GM04503 (cell line): ENCODE measurements around the gene ABCB9.
A peak's percentile ranks its signal among the peaks of the same experiment; 100 is the strongest.

ENCODE experiments used
- DNase-seq: peaks from one replicate; pipeline ENCODE4 v3.0.0-alpha.2; 2012; ENCODE audit warnings: low read depth

The ABCB9 gene

GRCh38 chr12:122981587-122982476 lies 15.6 kb upstream of the ABCB9 start:
- DNase-seq = no peak

- DNase-seq = no peak
Measured at GRCh38 chr12:122981036-122981471, 14.8 kb upstream of the ABCB9 start.

GRCh38 chr12:122980183-122981035 lies 14.1 kb upstream of the ABCB9 start, which contains the start of gene ARL6IP4:
Gene ARL6IP4, plus strand, starts transcription at chr12:122980681. Its CDS starts 459 bp downstream, at chr12:122981140.
- peak; percentile 15 for DNase-seq

DNA sequence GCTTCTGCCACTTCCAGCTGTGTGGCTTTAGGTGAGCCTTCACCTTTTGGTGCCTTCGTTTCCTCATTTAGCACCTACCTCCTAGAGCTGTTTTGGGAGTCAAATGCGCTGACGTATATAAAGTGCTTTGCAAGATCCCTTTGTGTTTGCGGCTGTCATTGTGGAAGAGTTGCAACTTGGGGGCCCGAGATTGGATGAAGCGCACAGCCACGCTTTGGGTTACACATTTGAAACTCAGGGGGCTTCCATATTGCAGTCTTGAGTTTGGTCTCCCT lies 13.6 kb upstream of the ABCB9 start:
- DNase-seq = no peak

DNA sequence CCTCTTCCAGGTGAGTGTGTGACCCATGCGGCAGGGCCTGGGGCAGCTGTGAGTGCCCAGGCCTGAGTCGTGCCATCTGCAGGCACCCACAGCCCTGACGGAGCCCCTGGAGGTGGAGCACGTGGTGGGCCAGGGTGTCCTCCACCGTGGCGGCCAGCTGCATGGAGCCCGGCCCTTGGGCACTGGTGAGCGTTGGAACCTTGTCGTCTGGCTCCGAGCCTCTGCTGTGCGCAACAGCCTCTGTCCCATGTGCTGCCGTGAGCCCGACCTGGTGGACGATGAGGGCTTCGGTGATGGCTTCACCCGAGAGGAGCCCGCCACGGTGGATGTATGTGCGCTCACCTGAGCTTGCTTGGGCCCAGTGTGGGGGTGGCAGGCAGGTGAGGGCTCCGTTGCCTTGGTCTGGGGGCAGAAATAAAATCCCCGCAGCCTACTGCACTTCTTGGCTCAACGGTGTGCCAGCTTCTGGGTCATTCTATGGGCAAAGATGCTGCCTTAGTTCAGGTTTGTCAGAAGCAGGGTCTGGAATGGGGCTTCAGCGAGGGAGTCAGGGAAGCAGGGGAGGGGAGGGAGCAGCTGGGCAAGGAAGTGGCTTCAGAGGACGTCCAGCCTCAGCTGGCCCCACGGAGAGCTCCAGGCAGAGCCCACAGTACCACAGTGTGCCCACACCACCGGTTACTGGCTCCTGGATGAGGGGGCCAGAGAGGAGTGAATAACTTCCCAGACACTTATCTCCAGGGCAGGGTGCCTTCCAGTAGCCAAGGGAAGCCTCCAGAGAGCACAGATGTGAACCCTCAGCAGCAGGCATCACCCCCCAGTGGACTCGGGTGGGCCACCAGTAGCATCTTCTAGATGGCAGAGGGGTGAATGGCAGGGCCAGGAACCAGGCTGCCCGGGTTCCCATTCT lies 13.0 kb upstream of the ABCB9 start:
- DNase-seq = no peak

DNA sequence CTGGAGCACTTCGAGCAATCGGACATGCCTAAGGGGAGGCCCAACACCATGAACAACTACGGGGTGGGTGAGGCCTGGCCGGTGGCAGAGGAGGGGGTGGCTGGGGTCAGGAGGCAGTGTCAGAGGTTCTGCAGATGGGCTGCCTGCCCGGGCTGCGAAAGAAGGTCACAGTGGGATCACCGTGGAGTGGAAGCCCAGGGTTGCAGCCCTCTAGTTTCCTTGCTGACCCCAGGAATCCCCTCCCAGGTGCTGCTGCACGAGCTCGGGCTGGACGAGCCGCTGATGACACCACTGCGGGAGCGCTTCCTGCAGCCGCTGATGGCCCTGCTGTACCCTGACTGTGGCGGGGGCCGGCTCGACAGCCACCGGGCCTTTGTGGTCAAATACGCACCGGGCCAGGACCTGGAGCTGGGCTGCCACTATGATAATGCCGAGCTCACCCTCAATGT lies 12.3 kb upstream of the ABCB9 start:
- no peak for DNase-seq

GRCh38 chr12:122977655-122978392 lies 11.6 kb upstream of the ABCB9 start:
- no peak for DNase-seq

GRCh38 chr12:122977153-122977552 lies 10.9 kb upstream of the ABCB9 start:
- no peak for DNase-seq

- no peak for DNase-seq
Measured at GRCh38 chr12:122976648-122976975, 10.3 kb upstream of the ABCB9 start.

DNA sequence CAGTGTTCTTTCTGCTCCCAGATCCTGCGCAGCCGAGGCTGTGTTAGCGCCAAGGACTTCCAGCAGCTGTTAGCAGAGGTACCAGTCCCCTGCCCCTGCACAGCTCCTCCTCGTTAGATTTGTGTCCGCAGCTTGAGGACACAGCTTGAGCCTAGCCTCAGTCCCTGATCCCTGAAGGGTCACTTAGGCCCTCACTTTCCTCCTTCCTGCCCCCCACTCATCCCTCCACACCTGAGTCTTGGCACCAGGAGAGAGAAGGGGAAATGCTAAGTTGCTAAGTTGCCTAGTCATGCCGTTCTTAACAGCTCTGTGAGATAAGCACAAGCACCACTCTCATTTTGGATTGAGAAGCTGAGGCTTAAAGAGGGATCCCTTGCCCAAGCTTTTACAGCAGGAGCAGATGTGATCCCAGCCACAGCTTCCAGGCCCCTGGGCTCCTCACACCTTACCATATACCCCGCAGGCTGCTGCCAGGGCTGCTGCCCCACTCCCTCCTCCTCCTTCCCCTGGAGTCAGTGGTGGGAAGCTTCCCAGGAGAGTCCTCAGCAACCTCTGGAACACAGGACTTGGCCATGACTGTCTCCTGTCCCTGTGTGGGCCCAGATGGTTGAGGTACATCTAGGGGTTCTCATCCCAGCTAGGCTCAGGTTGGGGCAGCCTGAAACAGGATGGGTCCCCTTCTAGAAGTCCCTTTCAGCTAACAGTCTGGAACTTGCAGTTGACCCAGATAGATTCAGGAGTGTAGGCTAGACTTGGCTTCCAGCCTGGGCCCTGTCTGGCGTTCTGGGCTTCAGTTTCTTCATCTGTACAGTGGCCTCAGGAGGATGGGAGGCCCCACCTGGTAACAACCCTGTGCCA lies 9.8 kb upstream of the ABCB9 start:
- no peak for DNase-seq

DNA sequence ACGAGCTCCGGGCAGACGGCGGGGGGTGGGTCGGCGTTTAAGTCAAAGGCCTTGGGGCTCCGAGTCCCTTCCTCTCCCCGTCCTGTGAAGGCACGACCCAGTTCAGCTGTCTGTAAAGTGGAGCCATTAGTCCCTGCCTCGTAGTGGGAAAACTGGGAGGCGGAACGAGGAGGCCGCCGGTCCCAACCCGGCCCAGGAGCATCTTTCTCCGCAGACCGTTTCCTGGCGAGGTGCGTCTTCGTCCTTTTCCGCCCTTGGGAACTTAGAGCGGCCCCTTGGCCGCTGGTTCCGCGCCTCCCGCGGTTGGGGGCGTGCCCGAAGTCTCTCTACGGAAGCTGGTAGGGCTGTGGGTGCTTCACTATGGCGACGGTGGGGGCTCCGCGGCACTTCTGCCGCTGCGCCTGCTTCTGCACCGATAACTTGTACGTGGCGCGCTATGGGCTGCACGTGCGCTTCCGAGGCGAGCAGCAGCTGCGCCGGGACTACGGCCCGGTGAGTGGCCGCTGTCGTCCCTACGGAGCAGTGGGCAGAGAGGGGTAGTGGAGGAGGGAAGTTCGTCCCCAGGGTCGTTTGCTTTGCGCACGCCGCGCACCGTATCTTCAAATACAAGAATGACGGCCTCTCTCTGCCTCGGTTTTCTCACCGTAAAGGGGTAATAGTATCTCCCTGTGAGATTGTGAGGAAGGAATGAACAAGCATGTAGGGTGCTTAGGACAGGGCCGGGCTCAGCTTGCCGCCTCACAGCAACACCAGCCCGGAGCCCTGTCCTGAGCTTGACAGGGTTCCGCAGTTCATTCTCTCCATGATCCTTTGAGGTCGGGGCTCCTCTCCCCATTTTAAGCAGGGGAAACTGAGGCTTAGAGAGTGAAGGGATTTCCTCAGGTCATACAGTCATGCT lies 8.9 kb upstream of the ABCB9 start, which contains the start of gene OGFOD2:
Gene OGFOD2 (plus strand): TSS at position 353 of the 898 bp plus-strand sequence. CDS start 8 bp downstream, at position 361.
- peak; percentile 58 for DNase-seq

- DNase-seq = peak; percentile 90
Measured at GRCh38 chr12:122974274-122974891, 8.1 kb upstream of the ABCB9 start.

GRCh38 chr12:122969676-122970075 lies 3.4 kb upstream of the ABCB9 start:
- no peak for DNase-seq

DNA sequence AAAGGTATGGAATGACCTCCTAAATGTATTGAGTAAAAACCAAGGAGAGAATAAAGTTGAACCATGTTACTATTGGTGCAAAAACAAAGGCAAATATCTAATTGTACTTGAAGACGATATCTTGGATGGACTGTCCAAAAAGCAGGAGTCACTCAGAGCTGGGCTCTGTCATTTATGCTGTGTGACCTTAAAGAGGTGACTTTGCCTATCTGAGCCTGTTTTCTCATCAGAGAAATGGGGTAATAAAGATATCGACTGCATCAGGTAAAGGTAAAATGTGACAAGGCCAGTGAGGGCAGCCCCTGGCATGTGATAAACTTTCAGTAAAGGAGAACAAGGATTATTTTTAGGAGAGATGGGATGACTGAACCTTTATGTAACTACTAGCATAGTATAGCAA lies 1.8 kb upstream of the ABCB9 start:
- no peak for DNase-seq

GRCh38 chr12:122966743-122967550 lies 684 bp upstream of the ABCB9 start:
- no peak for DNase-seq

DNA sequence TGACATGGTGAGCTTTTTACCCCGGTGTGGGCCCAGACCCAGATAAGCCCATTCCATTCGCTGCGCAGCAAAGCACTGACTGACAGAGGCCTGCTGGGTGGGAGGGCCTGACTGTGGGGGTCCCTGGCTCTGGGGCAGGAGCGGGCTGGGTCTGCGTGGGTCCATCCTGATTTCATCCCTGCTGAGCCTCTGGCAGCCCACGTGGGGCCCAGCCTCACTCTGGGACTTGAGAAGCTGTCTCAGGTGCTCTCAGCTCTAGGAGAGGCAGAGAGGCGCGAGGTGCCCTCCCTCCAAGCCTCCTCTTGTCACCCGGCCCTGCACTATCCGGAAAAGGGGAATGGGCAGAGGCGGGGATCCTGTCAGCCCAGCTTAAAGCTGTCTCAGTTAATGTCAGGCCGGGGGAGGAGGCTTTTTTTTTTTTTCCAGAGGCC lies 927 bp downstream of the ABCB9 start:
- no peak for DNase-seq

GRCh38 chr12:122964439-122965257 lies 1.6 kb downstream of the ABCB9 start:
- no peak for DNase-seq
